Measurements from ENCODE around the gene BROX. TPM values are rescaled to one million over a fixed set of nuclear protein-coding genes. Genes with fewer than 3 reads are reported as not detected.

BROX gene
- total RNA-seq, 1 experiment from 2014 or later = 44.9 TPM

GRCh38 chr1:222732216-222733159 lies 20.1 kb downstream of the BROX start:
- Histone ChIP-seq H4K20me1 (ENCODE audit: insufficient read depth) (no peaks in the 10 kb centered on the region), H3K27me3 (ENCODE audit: insufficient read depth, low read length) (no peaks in the 10 kb centered on the region)
- intact Hi-C loops (cut with micrococcal nuclease) = no loop called here

GRCh38 chr1:222734740-222735139 lies 22.4 kb downstream of the BROX start:
- no peak for ATAC-seq
- Histone ChIP-seq H4K20me1 (ENCODE audit: insufficient read depth) (no peaks in the 10 kb centered on the region), H3K9me3 (ENCODE audit: control insufficient read depth in 1 of 2, insufficient read depth in 1 of 2, low read depth in 1 of 2, low read length in 2 of 2) (no peaks in the 10 kb centered on the region), H3K4me1 (ENCODE audit: control insufficient read depth in 1 of 2, insufficient read depth in 2 of 2, low read length in 2 of 2) (no peaks in the 10 kb centered on the region), H3K4me3 (replicated peaks in 1 of 2; ENCODE audit: low read depth in 1 of 2, low read length in 2 of 2) (no peak overlapping the region), H3K79me2 (ENCODE audit: insufficient read depth, low read length) (no peaks in the 10 kb centered on the region), H3K4me2 (ENCODE audit: low read length) (no peak overlapping the region), H2AFZ (ENCODE audit: low read depth, low read length, poor library complexity, severe bottlenecking) (no peak overlapping the region), H3K9me2 (ENCODE audit: insufficient read depth) (no peaks in the 10 kb centered on the region), H3K27ac (ENCODE audit: low read depth, low read length) (no peak overlapping the region), H3K27me3 (ENCODE audit: insufficient read depth, low read length) (no peaks in the 10 kb centered on the region), H3K36me3 (ENCODE audit: control insufficient read depth in 1 of 2, insufficient read depth in 2 of 2, low read length in 2 of 2) (peaks cover 20 to 39% of the 10 kb centered on the region in 2 experiments; a peak in 3 of 4 replicates), H3K9ac (ENCODE audit: low read length) (no peak overlapping the region)
- ChIA-PET POLR2A (no interaction called here), CTCF (no interaction called here), RAD21 (ENCODE audit: low non-redundant PET in 1 of 2, low total read pairs in 2 of 2, uncharacterized antibody in 2 of 2, unreplicated experiment in 2 of 2) (no interaction called here)
- DNase-seq (ENCODE audit: low read depth, low spot score) = no peak
- no peak for TF ChIP-seq TCF7L2 (IDR thresholded peaks at IDR 0.05; ENCODE audit: borderline replicate concordance, extremely low read depth, insufficient read depth, insufficient read length)
- no peak for TF ChIP-seq ZNF274 (IDR thresholded peaks at IDR 0.05; ENCODE audit: low read depth, low read length)
- no peak for TF ChIP-seq JUND (IDR thresholded peaks at IDR 0.05)
- TF ChIP-seq POLR2AphosphoS5 (IDR thresholded peaks at IDR 0.05; ENCODE audit: low read depth, low read length) = no peak
- TF ChIP-seq ATF3 (IDR thresholded peaks at IDR 0.05) = no peak
- no peak for TF ChIP-seq FOSL1 (IDR thresholded peaks at IDR 0.05; ENCODE audit: low read depth)
- no peak for TF ChIP-seq POLR2A (IDR thresholded peaks at IDR 0.05; ENCODE audit: borderline replicate concordance, extremely low read depth, insufficient read depth, insufficient read length)
- TF ChIP-seq ELF1 (IDR thresholded peaks at IDR 0.05; ENCODE audit: borderline replicate concordance, low read depth) = no peak
- TF ChIP-seq CEBPB (IDR thresholded peaks at IDR 0.05; ENCODE audit: low read depth) = no peak
- TF ChIP-seq YY1 (IDR thresholded peaks at IDR 0.05; ENCODE audit: extremely low read depth, insufficient replicate concordance, low read depth, low read length) = no peak
- TF ChIP-seq CTCF (IDR thresholded peaks at IDR 0.05 in 2 of 3, conservative IDR thresholded peaks at IDR 0.05 in 1 of 3; ENCODE audit: borderline replicate concordance in 1 of 3, insufficient read depth in 1 of 3, low read depth in 2 of 3, low read length in 2 of 3) = no peak
- no peak for TF ChIP-seq SRF (IDR thresholded peaks at IDR 0.05; ENCODE audit: low read depth)
- no peak for TF ChIP-seq EZH2 (IDR thresholded peaks at IDR 0.05)
- no peak for TF ChIP-seq RAD21 (IDR thresholded peaks at IDR 0.05; ENCODE audit: low read depth)
- no peak for TF ChIP-seq ZFX (IDR thresholded peaks at IDR 0.05)
- no TSS peak for BruUV-seq (replicated peaks)
- intact Hi-C loops (cut with micrococcal nuclease) = no loop called here

More at GRCh38 chr1:222732216-222733159, 20.1 kb downstream of the BROX start:
- H3K4me3 ChIP-seq (replicated peaks in 1 of 2; ENCODE audit: low read depth in 1 of 2, low read length in 2 of 2) = no peak overlapping the region
- no peak overlapping the region for H3K9ac ChIP-seq (ENCODE audit: low read length)
- ChIA-PET CTCF (interaction anchor here (1.1 kb wide), 1 partner anchor 401 kb away, joined by 3 read pairs; no protein-coding TSS in a partner anchor), RAD21 (ENCODE audit: low non-redundant PET in 1 of 2, low total read pairs in 2 of 2, uncharacterized antibody in 2 of 2, unreplicated experiment in 2 of 2) (no interaction called here), POLR2A (interaction anchor here (0.6 kb wide), 1 partner anchor 1752 kb away, joined by 3 read pairs; no protein-coding TSS in a partner anchor)
- H3K4me2 ChIP-seq (ENCODE audit: low read length) = no peak overlapping the region
- no TSS peak for BruUV-seq (replicated peaks)
- H3K4me1 ChIP-seq (ENCODE audit: control insufficient read depth in 1 of 2, insufficient read depth in 2 of 2, low read length in 2 of 2) = no peaks in the 10 kb centered on the region
- ATAC-seq (no peak), DNase-seq (ENCODE audit: low read depth, low spot score) (no peak)
- H3K27ac ChIP-seq (ENCODE audit: low read depth, low read length) = no peak overlapping the region
- TF ChIP-seq, protein P1, sequence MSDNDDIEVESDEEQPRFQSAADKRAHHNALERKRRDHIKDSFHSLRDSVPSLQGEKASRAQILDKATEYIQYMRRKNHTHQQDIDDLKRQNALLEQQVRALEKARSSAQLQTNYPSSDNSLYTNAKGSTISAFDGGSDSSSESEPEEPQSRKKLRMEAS (IDR thresholded peaks at IDR 0.05) = no peak
- no peak for TF ChIP-seq ZNF274 (IDR thresholded peaks at IDR 0.05; ENCODE audit: low read depth, low read length)
- no peak for TF ChIP-seq SIN3A (IDR thresholded peaks at IDR 0.05; ENCODE audit: low read depth)
- no peak for TF ChIP-seq ATF3 (IDR thresholded peaks at IDR 0.05)
- TF ChIP-seq ELF1 (IDR thresholded peaks at IDR 0.05; ENCODE audit: borderline replicate concordance, low read depth) = no peak
- H2AFZ ChIP-seq (ENCODE audit: low read depth, low read length, poor library complexity, severe bottlenecking) = no peak overlapping the region
- no peaks in the 10 kb centered on the region for H3K9me2 ChIP-seq (ENCODE audit: insufficient read depth)
- no peaks in the 10 kb centered on the region for H3K79me2 ChIP-seq (ENCODE audit: insufficient read depth, low read length)
- H3K36me3 ChIP-seq (ENCODE audit: control insufficient read depth in 1 of 2, insufficient read depth in 2 of 2, low read length in 2 of 2) = peaks cover 20 to 55% of the 10 kb centered on the region in 2 experiments; a peak in 3 of 4 replicates
- no peaks in the 10 kb centered on the region for H3K9me3 ChIP-seq (ENCODE audit: control insufficient read depth in 1 of 2, insufficient read depth in 1 of 2, low read depth in 1 of 2, low read length in 2 of 2)

Measured in HCT116 (cell line).